Gastrocnemius medialis (tissue), 4 donors: ENCODE results near the gene COL9A1.

ENCODE experiments used
- CTCF ChIP-seq, 5 experiments: fragments of 450-650 bp in 3 of 5; fragments of 200-600 bp in 2 of 5; sonication (generic) in 2 of 5; IDR thresholded peaks in 4 of 5; conservative IDR thresholded peaks in 1 of 5; 1 replicate in 4 of 5; 2 replicates in 1 of 5; pipeline ENCODE4 v1.5.1; 2016 to 2019; ENCODE audit warnings: antibody characterized with exemption in 5 of 5, mild to moderate bottlenecking in 3 of 5, moderate library complexity in 3 of 5
- POLR2A ChIP-seq, 2 donors: fragments of 450-650 bp; IDR thresholded peaks; one replicate each; pipeline ENCODE4 v1.6.1; 2017; ENCODE audit warnings: antibody characterized with exemption in 2 of 2, mild to moderate bottlenecking in 2 of 2, moderate library complexity in 2 of 2

DNA sequence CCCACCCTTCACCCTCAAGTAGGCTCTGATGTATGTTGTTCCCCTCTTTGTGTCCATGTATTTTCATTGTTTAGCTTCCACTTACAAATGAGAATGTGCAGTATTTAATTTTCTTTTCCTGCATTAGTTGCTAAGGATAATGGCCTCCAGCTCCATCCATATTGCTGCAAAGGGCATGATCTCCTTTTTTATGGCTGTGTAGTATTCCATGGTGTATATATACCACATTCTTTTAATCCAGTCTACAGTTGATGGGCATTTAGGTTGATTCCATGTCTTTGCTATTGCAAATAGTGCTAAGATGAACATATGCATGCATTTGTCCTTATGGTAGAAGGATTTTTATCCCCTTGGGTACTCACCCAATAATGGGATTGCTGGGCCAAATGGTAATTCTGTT lies 35.9 kb upstream of the COL9A1 start:
- TF ChIP-seq CTCF (IDR thresholded peaks at IDR 0.05 in 4 of 5, conservative IDR thresholded peaks at IDR 0.05 in 1 of 5) (no peak), POLR2A (IDR thresholded peaks at IDR 0.05) (no peak)
